GM23338 (cell line): ENCODE measurements around the gene ZBTB5.

Experiments
- CTCF ChIP-seq, 2 experiments: fragments of 200-600 bp in 1 of 2; sonication (generic) in 1 of 2; conservative IDR thresholded peaks; 2 replicates each; pipeline versions ENCODE4 v1.5.1 to v1.6.1; 2016 to 2017; ENCODE audit warnings: antibody characterized with exemption in 2 of 2, low read depth in 2 of 2, mild to moderate bottlenecking in 2 of 2, moderate library complexity in 1 of 2
- EZH2 ChIP-seq: fragments of 200-600 bp; sonication (generic); IDR thresholded peaks from one replicate; pipeline ENCODE4 v1.8.0; 2017; ENCODE audit warnings: antibody characterized with exemption, mild to moderate bottlenecking, low read depth; ENCODE audit not compliant: unreplicated experiment
- EZH2phosphoT487 ChIP-seq: fragments of 200-600 bp; sonication (generic); IDR thresholded peaks from one replicate; pipeline ENCODE4 v1.8.1; 2018; ENCODE audit warnings: antibody characterized with exemption; ENCODE audit not compliant: unreplicated experiment
- NANOG ChIP-seq: IDR thresholded peaks from 2 replicates; pipeline ENCODE4 v1.6.1; 2016; ENCODE audit warnings: antibody characterized with exemption, borderline replicate concordance
- POLR2AphosphoS5 ChIP-seq: IDR thresholded peaks from 2 replicates; pipeline ENCODE4 v1.6.1; 2016; ENCODE audit warnings: antibody characterized with exemption, low read depth

GRCh38 chr9:37499297-37499696 lies 34.0 kb upstream of the ZBTB5 start:
- no peak for TF ChIP-seq CTCF (conservative IDR thresholded peaks at IDR 0.05; ENCODE audit: low read depth in 2 of 2)
- no peak for TF ChIP-seq EZH2phosphoT487
- TF ChIP-seq EZH2 = no peak
- no peak for TF ChIP-seq POLR2AphosphoS5
- no peak for TF ChIP-seq NANOG
